Stimulated activated naive CD4-positive, alpha-beta T cell treated with Interleukin-2 at 50 U/mL for 16 hours (primary cell): ENCODE measurements around the gene PIK3CD.

Experiments used
- DNase-seq: peaks from one replicate; lab custom pipeline; 2025; lab: John Stamatoyannopoulos, UW

Gene PIK3CD

GRCh38 chr1:9651565-9652378 lies at the start of gene PIK3CD:
Gene PIK3CD (plus strand): TSS chr1:9651731. CDS start chr1:9710456, 58,725 bp downstream.
- peak; percentile 45 for DNase-seq

DNA sequence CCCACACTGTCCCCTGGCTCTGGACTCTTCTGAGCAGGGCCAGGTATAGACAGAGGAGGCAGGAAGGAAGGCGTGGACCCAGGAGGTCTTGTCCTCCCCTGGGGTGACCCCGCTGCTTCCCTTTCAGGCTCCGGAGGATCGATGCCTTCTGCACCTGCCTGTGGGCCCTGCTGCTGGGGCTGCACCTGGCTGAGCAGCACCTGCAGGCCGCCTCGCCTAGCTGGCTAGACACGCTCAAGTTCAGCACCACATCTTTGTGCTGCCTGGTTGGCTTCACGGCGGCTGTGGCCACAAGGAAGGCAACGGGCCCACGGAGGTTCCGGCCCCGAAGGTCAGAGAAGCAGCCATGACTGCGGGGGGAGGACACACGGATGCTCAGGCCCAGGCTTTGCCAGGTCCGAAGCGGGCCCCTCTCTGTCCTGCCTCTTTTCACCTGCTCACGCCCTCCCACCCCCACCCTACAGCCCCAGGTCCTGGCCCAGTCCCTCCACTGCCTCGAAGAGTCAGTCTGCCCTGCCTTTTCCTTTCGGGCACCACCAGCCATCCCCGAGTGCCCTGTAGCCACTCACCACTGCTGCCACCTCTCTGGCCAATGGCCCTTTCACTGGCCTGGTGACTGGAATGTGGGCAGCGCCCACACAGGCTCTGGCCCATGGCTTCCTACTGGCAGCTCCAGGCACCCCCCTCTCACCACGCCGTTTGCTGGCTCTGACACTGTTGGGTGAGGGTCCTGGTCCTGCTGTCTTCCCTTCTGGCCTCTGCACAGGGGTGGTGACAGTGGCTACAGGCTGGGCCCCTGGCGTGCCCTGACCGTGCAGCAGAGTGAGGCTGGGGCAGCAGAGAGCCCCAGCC lies 49.4 kb upstream of the PIK3CD start:
- no peak for DNase-seq

- DNase-seq = no peak
Measured at GRCh38 chr1:9602794-9603167, 48.8 kb upstream of the PIK3CD start.

GRCh38 chr1:9603307-9603706 lies 48.2 kb upstream of the PIK3CD start:
- no peak for DNase-seq

- DNase-seq = no peak
Measured at GRCh38 chr1:9603766-9604753, 47.5 kb upstream of the PIK3CD start.

GRCh38 chr1:9604836-9605235 lies 46.7 kb upstream of the PIK3CD start:
- DNase-seq = no peak

DNA sequence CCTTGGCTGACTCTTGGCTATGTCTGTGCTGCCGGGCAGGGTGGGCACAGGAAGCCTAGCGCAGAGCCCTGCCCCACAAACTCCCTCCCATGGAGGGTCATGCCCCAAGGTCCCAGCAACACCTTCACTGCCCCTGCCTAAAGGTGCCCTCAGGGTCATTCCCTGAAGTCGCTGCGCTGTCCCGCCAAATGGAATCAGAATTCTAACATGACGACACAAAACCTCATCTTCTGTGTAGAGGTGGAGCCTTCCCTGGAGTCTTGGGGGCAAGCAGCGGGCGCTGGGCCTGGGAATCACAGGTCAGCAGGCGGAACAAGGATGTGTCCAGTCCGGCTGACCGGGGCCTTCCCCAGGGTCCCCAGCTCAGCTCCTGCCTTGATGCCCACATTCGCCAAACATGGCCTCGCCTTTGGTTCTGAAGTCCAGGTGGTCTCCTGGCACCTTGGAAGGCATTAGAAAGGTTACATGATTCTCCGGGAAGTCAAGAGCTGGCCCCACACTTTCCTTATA lies 45.5 kb upstream of the PIK3CD start:
- no peak for DNase-seq

DNA sequence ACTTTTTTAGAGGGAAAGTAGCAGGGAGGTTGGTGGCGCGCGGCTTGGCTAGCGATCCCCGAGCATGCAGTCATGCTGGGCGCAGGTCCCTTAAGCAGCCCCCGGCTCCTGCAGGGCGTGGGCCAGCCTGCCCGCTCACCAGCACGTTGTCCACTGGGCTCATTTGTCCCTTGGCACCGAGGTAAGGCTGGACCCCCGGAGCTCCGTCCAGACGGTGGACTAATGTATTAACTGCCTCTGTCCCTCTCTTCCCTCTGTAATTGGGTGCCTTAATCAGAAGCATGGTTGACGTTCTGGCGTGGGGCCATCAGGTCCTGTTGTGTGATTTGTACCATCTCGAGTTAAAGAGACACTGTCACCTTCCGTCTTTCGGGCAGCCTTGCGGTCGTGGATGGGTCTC lies 45.1 kb upstream of the PIK3CD start:
- DNase-seq = no peak

- DNase-seq = no peak
Measured at GRCh38 chr1:9606948-9607347, 44.6 kb upstream of the PIK3CD start.

GRCh38 chr1:9607352-9607751 lies 44.2 kb upstream of the PIK3CD start:
- DNase-seq = no peak

DNA sequence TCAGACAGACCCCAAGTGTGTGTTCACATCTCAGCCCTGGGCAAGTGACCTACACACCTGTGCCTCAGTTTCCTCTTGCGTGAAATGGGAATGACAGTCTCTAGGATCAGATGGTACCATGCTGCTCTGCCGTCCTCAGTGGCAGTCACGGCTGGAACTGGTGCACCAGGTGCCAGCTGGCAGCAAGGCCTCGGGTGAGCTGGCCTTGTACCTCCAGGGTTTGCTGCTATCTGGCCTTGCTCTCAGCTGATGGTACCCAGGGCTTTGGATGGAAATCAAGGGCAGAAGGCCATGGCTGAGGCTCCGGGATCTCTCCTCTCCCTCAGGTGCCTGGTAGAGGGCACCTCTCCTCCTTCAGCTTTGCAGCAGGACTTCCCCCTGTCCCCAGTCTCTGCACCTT lies 41.5 kb upstream of the PIK3CD start:
- DNase-seq = no peak

DNA sequence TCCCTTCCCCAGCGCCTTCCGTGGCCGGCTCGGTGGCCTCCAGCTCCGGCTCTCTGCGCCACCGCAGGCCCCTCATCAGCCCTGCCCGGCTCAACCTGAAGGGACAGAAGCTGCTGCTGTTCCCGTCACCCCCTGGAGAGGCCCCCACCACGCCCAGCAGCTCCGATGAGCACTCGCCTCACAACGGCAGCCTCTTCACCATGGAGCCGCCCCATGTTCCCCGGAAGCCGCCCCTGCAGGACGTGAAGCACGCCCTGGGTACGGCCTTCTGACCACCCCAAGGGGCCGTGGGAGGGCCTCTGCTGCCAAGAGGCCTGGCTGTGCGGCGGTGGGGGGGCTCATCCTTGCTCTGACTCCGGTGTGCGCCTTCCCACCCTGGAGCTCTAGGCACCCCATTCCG lies 41.0 kb upstream of the PIK3CD start:
- DNase-seq = no peak

DNA sequence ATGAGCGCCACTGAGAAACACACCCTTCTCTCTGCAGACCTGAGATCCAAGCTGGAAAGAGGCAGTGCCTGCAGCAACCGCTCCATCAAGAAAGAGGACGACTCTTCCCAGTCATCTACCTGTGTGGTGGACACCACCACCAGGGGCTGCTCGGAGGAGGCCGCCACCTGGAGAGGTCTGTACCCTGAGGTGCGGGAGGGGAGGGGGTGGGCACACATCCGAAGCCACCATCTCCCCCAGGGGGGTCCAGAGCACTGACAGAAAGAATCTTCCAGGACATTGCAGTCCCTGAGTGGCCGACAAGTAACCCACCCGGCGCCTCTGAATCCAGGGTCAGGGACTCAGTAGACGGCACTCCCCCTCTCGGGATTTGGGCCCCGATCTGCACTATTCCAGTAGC lies 39.8 kb upstream of the PIK3CD start:
- no peak for DNase-seq

DNA sequence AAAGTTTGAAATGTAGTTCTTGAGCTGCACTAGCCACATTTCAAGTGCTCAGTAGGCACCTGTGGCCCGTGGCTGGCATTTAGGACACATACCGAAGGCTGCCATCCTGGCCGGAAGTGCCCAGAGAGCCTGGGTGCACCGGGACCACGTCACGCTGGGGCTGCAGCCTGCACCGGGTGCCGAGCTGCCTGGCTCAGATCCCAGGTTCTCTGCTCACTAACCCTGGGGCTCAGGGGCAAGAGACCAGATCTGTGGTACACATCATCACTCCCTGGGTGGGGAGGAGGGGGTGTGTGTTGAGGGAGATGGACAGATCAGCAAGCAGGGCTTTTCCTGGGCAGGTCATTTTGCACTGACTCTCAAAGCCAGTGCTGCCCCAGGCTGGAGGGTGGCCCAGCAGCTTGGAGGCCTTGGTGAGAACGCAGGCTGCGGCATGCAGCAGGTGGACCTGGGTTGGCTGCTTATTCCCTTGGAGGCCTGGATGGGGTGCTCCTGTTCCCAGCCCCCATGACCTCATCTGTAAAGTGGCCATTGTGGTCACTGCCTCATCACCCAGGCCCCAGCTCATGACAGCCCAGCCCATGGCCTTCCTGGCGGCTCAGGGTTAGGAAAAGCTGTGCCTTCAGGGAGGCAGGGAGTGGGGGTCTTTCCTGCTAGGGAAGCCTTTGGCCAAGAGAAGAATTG lies 39.2 kb upstream of the PIK3CD start:
- DNase-seq = no peak

DNA sequence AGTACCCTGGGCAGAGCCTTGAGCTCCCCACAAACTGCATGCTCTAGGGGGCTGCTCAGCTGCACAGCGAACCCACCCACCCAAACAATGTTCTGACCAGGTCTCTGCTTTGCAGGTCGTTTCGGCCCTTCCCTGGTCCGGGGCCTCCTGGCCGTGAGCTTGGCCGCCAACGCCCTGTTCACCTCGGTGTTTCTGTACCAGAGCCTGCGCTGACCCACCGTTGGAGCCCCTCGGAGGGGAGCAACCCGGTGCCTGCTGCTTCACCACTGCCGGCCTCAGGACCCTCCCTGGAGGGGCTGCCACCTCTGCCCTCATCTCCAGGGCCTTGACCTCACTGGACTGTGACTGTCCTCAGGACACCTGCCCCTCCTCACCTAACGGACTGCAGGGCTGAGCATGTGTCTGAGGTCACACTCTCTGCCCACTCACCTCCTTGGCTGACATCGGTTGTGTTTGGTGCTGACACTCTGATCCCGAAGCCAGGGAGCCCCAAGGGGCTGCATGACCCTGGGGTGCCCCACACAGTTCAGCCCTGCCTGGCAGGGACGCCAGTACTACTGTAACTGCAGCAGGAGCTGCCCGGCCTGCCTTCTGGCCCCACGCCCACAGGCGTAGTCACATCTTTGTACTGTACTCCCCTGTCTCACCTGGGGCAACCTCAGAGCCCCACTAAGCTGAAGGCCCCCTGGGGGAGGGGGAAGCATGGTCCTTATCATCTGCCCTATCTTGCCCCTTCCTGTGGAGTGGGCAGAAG lies 38.5 kb upstream of the PIK3CD start:
- DNase-seq = no peak

DNA sequence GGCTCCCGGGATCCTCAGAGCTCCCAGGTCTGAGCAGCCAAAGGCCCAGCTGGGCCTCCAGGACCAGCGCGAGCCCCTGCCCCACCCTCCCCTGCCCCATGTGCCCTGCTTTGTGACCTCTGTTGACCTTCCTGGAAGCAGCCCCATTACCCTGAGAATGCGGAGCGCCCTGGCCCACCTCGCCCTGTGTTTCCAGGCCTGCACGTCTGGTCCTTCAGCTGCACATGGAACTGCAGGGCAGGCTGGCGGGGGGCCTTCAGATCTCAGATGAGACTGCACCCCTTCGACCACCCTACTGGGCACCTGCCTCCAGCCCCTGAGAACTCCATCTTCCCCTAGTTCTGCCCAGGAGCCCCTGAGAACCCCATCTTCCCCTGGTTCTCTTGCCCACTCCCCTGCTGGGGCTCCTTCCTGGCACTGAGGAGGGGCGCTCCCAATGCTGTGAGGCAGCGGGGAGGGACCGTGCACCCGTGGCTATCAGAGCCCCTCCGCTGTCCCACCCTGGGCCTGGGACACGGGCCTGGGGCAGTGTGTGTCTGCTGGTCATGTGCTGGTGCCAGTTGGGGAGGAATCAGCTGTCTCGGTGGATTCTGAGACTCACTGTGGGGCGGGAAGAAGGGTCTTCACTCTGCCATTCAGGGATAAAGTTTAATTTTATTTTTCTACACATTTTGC lies 37.8 kb upstream of the PIK3CD start:
- DNase-seq = no peak

DNA sequence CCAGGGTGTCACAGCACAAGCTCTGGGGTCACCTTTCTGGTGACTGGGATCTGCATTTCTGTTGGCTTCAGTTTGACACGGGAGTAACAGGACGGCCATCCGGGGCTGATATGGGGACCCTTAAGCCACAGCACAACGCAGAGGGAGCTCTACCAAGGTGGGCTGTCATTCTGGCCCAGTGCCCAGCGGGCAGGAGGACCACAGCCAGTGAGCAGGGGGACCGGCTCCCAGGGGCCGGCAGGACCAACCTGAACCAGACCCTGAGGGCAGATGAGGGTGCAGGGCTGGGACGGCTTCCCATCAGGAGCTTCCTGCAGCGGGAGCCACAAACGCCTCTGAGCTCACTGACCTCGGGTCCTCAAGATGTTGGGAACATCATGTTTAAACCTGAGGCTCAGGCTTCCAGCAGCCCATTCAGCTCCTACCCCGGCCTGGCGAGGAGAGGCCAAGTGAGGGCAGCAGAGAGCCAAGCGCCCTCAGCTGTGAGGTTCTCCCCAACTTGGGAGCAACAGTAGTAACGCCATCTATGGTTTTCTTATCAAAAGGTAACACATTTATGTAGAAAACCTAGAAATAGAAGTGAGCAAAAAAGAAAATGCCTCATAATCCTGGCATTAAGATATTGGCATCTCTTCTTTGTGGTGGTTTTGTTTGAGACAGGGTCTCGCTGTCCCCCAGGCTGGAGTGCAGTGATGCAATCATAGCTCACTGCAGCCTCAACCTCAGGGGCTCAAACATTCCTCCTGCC lies 36.0 kb upstream of the PIK3CD start:
- DNase-seq = peak; percentile 34

- DNase-seq = no peak
Measured at GRCh38 chr1:9618909-9619679, 32.4 kb upstream of the PIK3CD start.
